Suprapubic skin (tissue), 4 donors: ENCODE measurements around the gene RBKS.

Experiments
- EP300 ChIP-seq: sonication (generic); formaldehyde crosslinking; IDR thresholded peaks from one replicate; pipeline ENCODE4 v1.6.1; 2017; ENCODE audit warnings: antibody characterized with exemption
- POLR2A ChIP-seq, 2 donors: fragments of 450-650 bp; IDR thresholded peaks; one replicate each; pipeline ENCODE4 v1.6.1; 2017; ENCODE audit warnings: antibody characterized with exemption in 2 of 2, mild to moderate bottlenecking in 2 of 2, moderate library complexity in 2 of 2
- POLR2AphosphoS5 ChIP-seq, 3 donors: sonication (generic); formaldehyde crosslinking; IDR thresholded peaks; one replicate each; pipeline ENCODE4 v1.6.1; 2017; ENCODE audit warnings: antibody characterized with exemption in 3 of 3
- TF ChIP-seq, protein P1 (sequence below), 2 donors: fragments of 200-600 bp in 1 of 2; fragments of 450-650 bp in 1 of 2; sonication (generic) in 1 of 2; IDR thresholded peaks; one replicate each; pipeline ENCODE4 v1.5.1; 2016 to 2019; ENCODE audit warnings: antibody characterized with exemption in 2 of 2, mild to moderate bottlenecking in 1 of 2, moderate library complexity in 1 of 2

DNA sequence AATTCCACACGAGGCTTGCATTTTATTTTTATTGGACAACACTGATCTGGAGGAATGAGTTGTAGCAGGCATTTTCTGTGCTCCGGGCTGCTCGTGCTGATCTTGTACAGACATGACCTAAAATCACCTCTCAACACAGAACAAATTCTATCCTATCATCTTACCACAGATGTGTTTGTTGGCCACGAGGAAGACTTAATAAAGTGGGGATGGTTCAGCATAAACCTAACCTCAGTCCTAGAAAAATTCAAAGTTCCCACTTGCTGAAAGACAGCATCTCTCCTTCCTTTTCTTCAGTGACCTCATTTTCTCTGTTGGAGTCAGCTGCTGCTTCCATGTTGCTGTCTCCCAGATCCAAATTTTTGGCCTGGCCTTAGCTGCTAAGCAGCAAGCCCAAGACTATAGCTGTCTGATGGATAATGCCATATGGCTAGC is 45.3 kb downstream of the RBKS start:
- TF ChIP-seq, protein P1, sequence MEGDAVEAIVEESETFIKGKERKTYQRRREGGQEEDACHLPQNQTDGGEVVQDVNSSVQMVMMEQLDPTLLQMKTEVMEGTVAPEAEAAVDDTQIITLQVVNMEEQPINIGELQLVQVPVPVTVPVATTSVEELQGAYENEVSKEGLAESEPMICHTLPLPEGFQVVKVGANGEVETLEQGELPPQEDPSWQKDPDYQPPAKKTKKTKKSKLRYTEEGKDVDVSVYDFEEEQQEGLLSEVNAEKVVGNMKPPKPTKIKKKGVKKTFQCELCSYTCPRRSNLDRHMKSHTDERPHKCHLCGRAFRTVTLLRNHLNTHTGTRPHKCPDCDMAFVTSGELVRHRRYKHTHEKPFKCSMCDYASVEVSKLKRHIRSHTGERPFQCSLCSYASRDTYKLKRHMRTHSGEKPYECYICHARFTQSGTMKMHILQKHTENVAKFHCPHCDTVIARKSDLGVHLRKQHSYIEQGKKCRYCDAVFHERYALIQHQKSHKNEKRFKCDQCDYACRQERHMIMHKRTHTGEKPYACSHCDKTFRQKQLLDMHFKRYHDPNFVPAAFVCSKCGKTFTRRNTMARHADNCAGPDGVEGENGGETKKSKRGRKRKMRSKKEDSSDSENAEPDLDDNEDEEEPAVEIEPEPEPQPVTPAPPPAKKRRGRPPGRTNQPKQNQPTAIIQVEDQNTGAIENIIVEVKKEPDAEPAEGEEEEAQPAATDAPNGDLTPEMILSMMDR (IDR thresholded peaks at IDR 0.05), result no peak
- no peak for TF ChIP-seq POLR2A (IDR thresholded peaks at IDR 0.05)
- TF ChIP-seq EP300, result no peak
- TF ChIP-seq POLR2AphosphoS5 (IDR thresholded peaks at IDR 0.05), result no peak
